ENCODE results near the gene FBXL16.
"Not testable (repeated sequence)": the region's sequence is repeated elsewhere in the genome, so short reads cannot be mapped to it uniquely, and the experiment has no call there.

The FBXL16 gene

GRCh38 chr16:705431-706188, at the start of gene FBXL16:
TSS of gene FBXL16 (minus strand) at chr16:705801. CDS start at chr16:697405, 8,396 bp downstream.
- Histone ChIP-seq H3K36me3 (ENCODE audit: control insufficient read depth, low read length) (no peaks in the 10 kb centered on the region), H3K9me3 (ENCODE audit: control insufficient read depth, insufficient read depth, low read length) (no peaks in the 10 kb centered on the region), H3K79me2 (ENCODE audit: control insufficient read depth, low read length) (no peaks in the 10 kb centered on the region), H3K9me2 (replicated peaks; ENCODE audit: control insufficient read depth, low read length) (no peaks in the 10 kb centered on the region), H3F3A (ENCODE audit: control insufficient read depth, insufficient read depth) (no peaks in the 10 kb centered on the region), H4K20me1 (ENCODE audit: control insufficient read depth, insufficient read depth, low read depth, low read length) (no peaks in the 10 kb centered on the region), H3K4me1 (ENCODE audit: control insufficient read depth, low read length) (no peaks in the 10 kb centered on the region), H3K4me2 (ENCODE audit: low read length) (no peak within 1 kb of the TSS), H3K27ac (ENCODE audit: low read depth, low read length) (no peak within 1 kb of the TSS), H3K4me3 (ENCODE audit: low read length) (no peak within 1 kb of the TSS), H3K27me3 (ENCODE audit: control insufficient read depth, low read length) (peaks cover 71% of the 10 kb centered on the region)
- no peak for TF ChIP-seq EZH2phosphoT487 (IDR thresholded peaks at IDR 0.05; ENCODE audit: borderline replicate concordance, low read length)
- no peak for TF ChIP-seq CTCF (IDR thresholded peaks at IDR 0.05; ENCODE audit: low read depth, low read length, poor library complexity, severe bottlenecking)

DNA sequence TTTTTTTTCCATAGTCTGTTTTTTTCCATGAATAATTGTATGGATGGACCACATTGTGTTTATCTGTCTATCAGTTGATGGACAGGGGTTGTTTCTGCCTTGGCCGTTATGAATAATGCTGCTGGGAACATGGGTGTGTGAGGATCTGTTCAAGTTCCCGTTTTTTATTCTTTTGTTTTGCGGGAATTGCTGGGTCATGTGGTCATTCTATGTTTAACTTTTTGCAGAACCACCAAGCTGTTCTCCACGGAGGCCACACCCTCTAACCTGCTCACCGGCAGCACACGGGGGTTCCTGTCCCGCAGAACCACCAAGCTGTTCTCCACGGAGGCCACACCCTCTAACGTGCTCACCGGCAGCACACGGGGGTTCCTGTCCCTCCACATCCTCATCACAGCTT, 49.1 kb upstream of the FBXL16 start:
- Histone ChIP-seq H3K4me2 (ENCODE audit: low read length) (no peak overlapping the region), H3K9me2 (replicated peaks; ENCODE audit: control insufficient read depth, low read length) (no peaks in the 10 kb centered on the region), H3K36me3 (ENCODE audit: control insufficient read depth, low read length) (no peaks in the 10 kb centered on the region), H3F3A (ENCODE audit: control insufficient read depth, insufficient read depth) (no peaks in the 10 kb centered on the region), H3K27me3 (ENCODE audit: control insufficient read depth, low read length) (peaks cover 3% of the 10 kb centered on the region; the same call in 1 of the 2 replicates), H3K4me1 (ENCODE audit: control insufficient read depth, low read length) (no peaks in the 10 kb centered on the region), H3K9me3 (ENCODE audit: control insufficient read depth, insufficient read depth, low read length) (no peaks in the 10 kb centered on the region), H4K20me1 (ENCODE audit: control insufficient read depth, insufficient read depth, low read depth, low read length) (no peaks in the 10 kb centered on the region), H3K27ac (ENCODE audit: low read depth, low read length) (no peak overlapping the region), H3K79me2 (ENCODE audit: control insufficient read depth, low read length) (no peaks in the 10 kb centered on the region), H3K4me3 (ENCODE audit: low read length) (no peak overlapping the region)
- TF ChIP-seq CTCF (IDR thresholded peaks at IDR 0.05; ENCODE audit: low read depth, low read length, poor library complexity, severe bottlenecking) = no peak
- no peak for TF ChIP-seq EZH2phosphoT487 (IDR thresholded peaks at IDR 0.05; ENCODE audit: borderline replicate concordance, low read length)

- H3F3A ChIP-seq (ENCODE audit: control insufficient read depth, insufficient read depth); H3K36me3 ChIP-seq (ENCODE audit: control insufficient read depth, low read length); H3K4me2 ChIP-seq (ENCODE audit: low read length); H3K27me3 ChIP-seq (ENCODE audit: control insufficient read depth, low read length); H3K27ac ChIP-seq (ENCODE audit: low read depth, low read length); H3K79me2 ChIP-seq (ENCODE audit: control insufficient read depth, low read length); H4K20me1 ChIP-seq (ENCODE audit: control insufficient read depth, insufficient read depth, low read depth, low read length); H3K4me1 ChIP-seq (ENCODE audit: control insufficient read depth, low read length); H3K4me3 ChIP-seq (ENCODE audit: low read length); H3K9me2 ChIP-seq (replicated peaks; ENCODE audit: control insufficient read depth, low read length); H3K9me3 ChIP-seq (ENCODE audit: control insufficient read depth, insufficient read depth, low read length): not testable (repeated sequence)
Measured at GRCh38 chr16:754121-754607, 48.6 kb upstream of the FBXL16 start.

- TF ChIP-seq CTCF (IDR thresholded peaks at IDR 0.05; ENCODE audit: low read depth, low read length, poor library complexity, severe bottlenecking) = no peak
- TF ChIP-seq EZH2phosphoT487 (IDR thresholded peaks at IDR 0.05; ENCODE audit: borderline replicate concordance, low read length) = no peak
- Histone ChIP-seq H3K36me3 (ENCODE audit: control insufficient read depth, low read length) (no peaks in the 10 kb centered on the region), H3K27me3 (ENCODE audit: control insufficient read depth, low read length) (peaks cover 3% of the 10 kb centered on the region; the same call in 1 of the 2 replicates), H4K20me1 (ENCODE audit: control insufficient read depth, insufficient read depth, low read depth, low read length) (no peaks in the 10 kb centered on the region), H3K4me1 (ENCODE audit: control insufficient read depth, low read length) (no peaks in the 10 kb centered on the region), H3K4me3 (ENCODE audit: low read length) (no peak overlapping the region), H3F3A (ENCODE audit: control insufficient read depth, insufficient read depth) (no peaks in the 10 kb centered on the region), H3K9me2 (replicated peaks; ENCODE audit: control insufficient read depth, low read length) (no peaks in the 10 kb centered on the region), H3K9me3 (ENCODE audit: control insufficient read depth, insufficient read depth, low read length) (no peaks in the 10 kb centered on the region), H3K27ac (ENCODE audit: low read depth, low read length) (no peak overlapping the region), H3K4me2 (ENCODE audit: low read length) (no peak overlapping the region), H3K79me2 (ENCODE audit: control insufficient read depth, low read length) (no peaks in the 10 kb centered on the region)
Measured at GRCh38 chr16:752007-752312, 46.4 kb upstream of the FBXL16 start.
